Measurements from ENCODE around the gene PGAM2. TPM values are rescaled to one million over a fixed set of nuclear protein-coding genes. Genes with fewer than 3 reads are reported as not detected.
"Not testable (repeated sequence)": the region's sequence is repeated elsewhere in the genome, so short reads cannot be mapped to it uniquely, and the experiment has no call there.

The PGAM2 gene
- total RNA-seq, 2 experiments from 2014 or later: 0.49 TPM; not detected in 1

DNA sequence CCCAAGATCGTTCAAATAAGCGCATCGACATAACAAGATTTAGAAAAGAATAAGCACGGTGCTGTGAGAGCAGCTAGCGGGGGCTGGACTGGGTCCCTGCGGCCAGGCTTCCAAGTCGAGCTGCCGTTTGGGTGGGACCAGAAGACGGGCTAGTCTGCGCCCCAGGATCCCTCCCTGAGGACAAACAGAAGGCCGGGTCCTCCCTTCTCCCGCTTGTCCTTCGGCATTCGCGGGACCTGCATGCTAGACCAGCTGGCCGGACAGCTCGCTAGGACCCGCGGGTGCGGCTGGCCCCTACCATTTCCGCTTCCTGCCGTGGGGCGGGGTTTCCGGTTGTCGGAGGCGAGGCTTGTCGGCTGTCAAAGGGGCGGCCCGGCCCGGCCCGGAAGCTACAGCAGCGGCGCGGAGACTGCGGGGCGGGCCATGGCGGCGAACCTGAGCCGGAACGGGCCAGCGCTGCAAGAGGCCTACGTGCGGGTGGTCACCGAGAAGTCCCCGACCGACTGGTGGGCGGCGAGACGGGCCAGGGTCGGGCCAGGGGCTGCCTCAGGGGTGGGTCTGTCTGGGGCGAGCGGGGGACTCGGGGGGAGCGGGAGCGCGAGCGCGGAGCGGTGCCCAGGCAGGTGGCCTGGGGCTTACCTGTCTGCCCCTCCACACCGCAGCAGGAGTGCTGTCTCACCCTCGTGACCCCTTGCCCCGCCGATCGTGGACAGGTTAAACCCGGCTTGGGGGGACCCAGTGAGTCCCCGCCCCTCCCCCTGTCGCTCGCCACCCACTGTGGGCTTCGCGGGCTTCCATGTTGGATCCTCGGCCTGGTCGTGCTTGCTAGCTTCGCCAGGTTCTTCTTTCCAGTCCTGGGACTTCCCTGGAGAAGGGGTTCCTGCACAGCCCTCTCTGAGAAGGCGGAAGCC is 20.8 kb downstream of the PGAM2 start, which contains the start of gene DBNL:
Gene DBNL (plus strand): TSS at position 388 of the 911 bp plus-strand sequence. CDS start 36 bp downstream, at position 424.
- H3K27ac Mint-ChIP-seq: peak within 1 kb of the TSS; percentile 91
- TF ChIP-seq, protein P1, sequence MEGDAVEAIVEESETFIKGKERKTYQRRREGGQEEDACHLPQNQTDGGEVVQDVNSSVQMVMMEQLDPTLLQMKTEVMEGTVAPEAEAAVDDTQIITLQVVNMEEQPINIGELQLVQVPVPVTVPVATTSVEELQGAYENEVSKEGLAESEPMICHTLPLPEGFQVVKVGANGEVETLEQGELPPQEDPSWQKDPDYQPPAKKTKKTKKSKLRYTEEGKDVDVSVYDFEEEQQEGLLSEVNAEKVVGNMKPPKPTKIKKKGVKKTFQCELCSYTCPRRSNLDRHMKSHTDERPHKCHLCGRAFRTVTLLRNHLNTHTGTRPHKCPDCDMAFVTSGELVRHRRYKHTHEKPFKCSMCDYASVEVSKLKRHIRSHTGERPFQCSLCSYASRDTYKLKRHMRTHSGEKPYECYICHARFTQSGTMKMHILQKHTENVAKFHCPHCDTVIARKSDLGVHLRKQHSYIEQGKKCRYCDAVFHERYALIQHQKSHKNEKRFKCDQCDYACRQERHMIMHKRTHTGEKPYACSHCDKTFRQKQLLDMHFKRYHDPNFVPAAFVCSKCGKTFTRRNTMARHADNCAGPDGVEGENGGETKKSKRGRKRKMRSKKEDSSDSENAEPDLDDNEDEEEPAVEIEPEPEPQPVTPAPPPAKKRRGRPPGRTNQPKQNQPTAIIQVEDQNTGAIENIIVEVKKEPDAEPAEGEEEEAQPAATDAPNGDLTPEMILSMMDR (IDR thresholded peaks at IDR 0.05): no peak
- ChIA-PET CTCF (interaction anchor here (0.8 to 1.7 kb wide), 5 partner anchors 24 to 213 kb away, joined by 3 to 9 read pairs (median 3); no protein-coding TSS in a partner anchor), POLR2A (interaction anchor here (0.6 to 5.7 kb wide), 18 partner anchors 10 to 753 kb away, joined by 3 to 54 read pairs (median 4); partner anchors contain the start of genes PGAM2, POLD2 and UBE2D4)
- ATAC-seq: peak; percentile 65
- peak within 1 kb of the TSS; percentile 91 for H3K4me3 Mint-ChIP-seq
- intact Hi-C loops (cut with micrococcal nuclease): no loop called here
- peak; percentile 94 for DNase-seq
- no peaks in the 10 kb centered on the region for H3K9me3 Mint-ChIP-seq
- peaks cover 46% of the 10 kb centered on the region for H3K4me1 Mint-ChIP-seq (ENCODE audit: low read depth)
- H3K27me3 Mint-ChIP-seq: no peaks in the 10 kb centered on the region
- peaks cover 37% of the 10 kb centered on the region for H3K36me3 Mint-ChIP-seq (ENCODE audit: low read depth)

DNA sequence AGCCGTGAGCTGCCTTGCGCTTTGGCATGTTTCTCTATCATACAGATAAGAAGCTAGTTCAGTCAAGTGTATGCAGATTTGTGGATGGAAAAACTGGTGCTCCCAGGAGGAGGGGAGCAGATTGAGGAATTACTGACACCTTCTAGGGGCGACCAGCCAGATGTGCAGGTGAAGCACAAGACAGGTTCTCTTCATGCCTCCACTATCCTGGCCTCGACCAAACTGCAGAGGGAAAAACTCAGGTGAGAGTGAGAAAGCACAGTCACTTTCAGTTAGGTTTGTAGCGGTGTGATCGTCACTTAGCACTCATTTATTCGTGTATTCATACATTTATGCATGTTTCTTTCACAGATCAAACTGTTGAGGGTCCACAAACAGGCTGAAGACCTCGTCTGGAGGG is 21.5 kb downstream of the PGAM2 start:
- peak overlapping the region; percentile 91 for H3K4me3 Mint-ChIP-seq
- intact Hi-C loops (cut with micrococcal nuclease): no loop called here
- peaks cover 45% of the 10 kb centered on the region for H3K4me1 Mint-ChIP-seq (ENCODE audit: low read depth)
- no peaks in the 10 kb centered on the region for H3K27me3 Mint-ChIP-seq
- peaks cover 35% of the 10 kb centered on the region for H3K36me3 Mint-ChIP-seq (ENCODE audit: low read depth)
- no peak for DNase-seq
- ChIA-PET CTCF (interaction anchor here (0.8 to 1.7 kb wide), 4 partner anchors 24 to 41 kb away, joined by 3 to 9 read pairs (median 4); no protein-coding TSS in a partner anchor), POLR2A (interaction anchor here (0.6 to 5.7 kb wide), 10 partner anchors 22 to 754 kb away, joined by 3 to 54 read pairs (median 4); partner anchors contain the start of genes PGAM2 and POLD2)
- no peak for ATAC-seq
- peak overlapping the region; percentile 91 for H3K27ac Mint-ChIP-seq
- TF ChIP-seq, protein P1 (IDR thresholded peaks at IDR 0.05): no peak
- no peaks in the 10 kb centered on the region for H3K9me3 Mint-ChIP-seq

DNA sequence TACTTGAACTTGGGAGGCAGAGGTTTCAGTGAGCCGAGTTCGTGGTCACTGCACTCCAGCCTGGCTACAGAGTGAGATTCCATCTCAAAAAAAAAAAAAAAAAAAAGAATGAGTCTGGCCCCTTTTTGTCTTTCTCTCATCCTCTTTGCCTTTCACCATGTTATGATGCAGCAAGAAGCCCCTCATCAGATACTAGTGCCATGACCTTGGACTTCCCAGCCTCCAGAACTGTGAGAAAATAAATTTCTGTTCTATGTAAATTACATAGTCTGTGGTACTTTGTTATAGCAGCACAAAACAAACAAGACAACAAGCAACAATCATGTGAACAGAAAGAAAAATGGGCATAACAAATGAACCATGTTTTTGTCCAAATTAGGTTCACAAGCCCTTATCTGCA is 23.1 kb downstream of the PGAM2 start:
- POLR2A ChIA-PET: interaction anchor here (1.2 kb wide), 1 partner anchor 10 kb away, joined by 3 read pairs; no protein-coding TSS in a partner anchor
- Mint-ChIP-seq H3K4me1 (ENCODE audit: low read depth) (peaks cover 35% of the 10 kb centered on the region), H3K36me3 (ENCODE audit: low read depth) (peaks cover 30% of the 10 kb centered on the region), H3K4me3 (peak overlapping the region; percentile 30), H3K9me3 (no peaks in the 10 kb centered on the region), H3K27me3 (no peaks in the 10 kb centered on the region), H3K27ac (peak overlapping the region; percentile 36)
- CTCF ChIA-PET: no interaction called here
- no peak for DNase-seq
- no peak for ATAC-seq
- TF ChIP-seq, protein P1 (IDR thresholded peaks at IDR 0.05): no peak
- intact Hi-C loops (cut with micrococcal nuclease): no loop called here

DNA sequence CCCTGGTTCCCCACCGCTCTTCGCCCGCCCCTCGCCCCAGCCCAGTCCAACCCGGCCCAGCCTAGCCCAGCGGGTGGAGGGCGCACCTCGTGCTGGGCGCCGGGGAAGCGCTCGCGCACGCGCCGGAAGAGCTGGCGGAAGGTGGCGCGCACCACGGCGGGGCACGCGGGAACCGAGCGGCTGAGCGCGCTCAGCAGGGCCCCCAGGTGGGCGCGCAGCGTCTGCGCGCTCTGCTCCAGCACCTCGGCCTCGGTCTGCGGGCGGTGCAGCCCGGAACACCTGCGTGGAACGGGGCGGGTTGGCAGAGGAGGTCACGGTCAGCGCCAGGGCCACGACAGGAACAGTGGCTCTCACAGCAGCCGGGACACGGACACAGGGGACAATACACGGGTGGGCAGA is 24.9 kb downstream of the PGAM2 start:
- peaks cover 18% of the 10 kb centered on the region for H3K4me1 Mint-ChIP-seq (ENCODE audit: low read depth)
- CTCF ChIA-PET; H3K27me3 Mint-ChIP-seq; intact Hi-C loops (cut with micrococcal nuclease); POLR2A ChIA-PET; H3K9me3 Mint-ChIP-seq: not testable (repeated sequence)
- peak overlapping the region; percentile 92 for H3K27ac Mint-ChIP-seq
- DNase-seq (peak; percentile 71), ATAC-seq (peak; percentile 64)
- H3K36me3 Mint-ChIP-seq (ENCODE audit: low read depth): peaks cover 18% of the 10 kb centered on the region
- peak overlapping the region; percentile 84 for H3K4me3 Mint-ChIP-seq

DNA sequence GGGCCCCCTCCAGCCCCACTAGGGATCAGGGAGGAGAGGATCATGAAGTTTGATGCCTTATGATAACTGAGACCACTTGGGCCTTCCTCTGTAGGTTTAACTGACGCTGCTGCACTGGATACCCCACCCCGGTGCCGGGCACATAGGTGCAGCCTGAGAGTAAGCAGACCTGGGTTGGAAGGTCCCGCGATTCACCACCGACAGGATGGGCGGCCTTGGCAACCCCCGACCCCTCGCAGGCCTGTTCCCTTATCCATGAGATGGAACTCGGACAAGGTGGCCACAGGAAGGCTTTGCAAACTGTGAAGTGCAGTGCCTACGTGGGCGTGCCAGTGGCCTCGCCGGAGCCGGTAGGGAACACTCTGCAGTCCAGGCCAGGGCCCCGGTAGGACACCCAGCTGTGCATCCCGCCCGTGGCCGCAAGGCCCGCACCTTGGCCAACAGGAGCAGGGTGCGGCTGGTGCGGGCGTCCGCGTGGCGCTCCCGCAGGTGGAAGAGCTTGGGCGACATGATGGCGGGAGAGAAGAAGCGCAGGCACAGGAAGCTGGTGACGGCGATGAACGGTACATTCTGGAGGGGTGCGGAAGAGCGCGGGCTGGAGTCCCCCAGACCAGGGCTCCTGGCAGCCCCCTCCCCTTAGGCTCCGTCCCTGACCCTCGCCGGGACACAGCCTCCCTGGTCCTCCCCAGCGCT is 25.4 kb downstream of the PGAM2 start:
- POLR2A ChIA-PET; H3K27me3 Mint-ChIP-seq; DNase-seq; CTCF ChIA-PET; intact Hi-C loops (cut with micrococcal nuclease); H3K9me3 Mint-ChIP-seq: not testable (repeated sequence)
- Mint-ChIP-seq H3K4me3 (peak overlapping the region; percentile 84), H3K4me1 (ENCODE audit: low read depth) (peaks cover 14% of the 10 kb centered on the region), H3K36me3 (ENCODE audit: low read depth) (peaks cover 13% of the 10 kb centered on the region), H3K27ac (peak overlapping the region; percentile 81)
- ATAC-seq: peak; percentile 17

DNA sequence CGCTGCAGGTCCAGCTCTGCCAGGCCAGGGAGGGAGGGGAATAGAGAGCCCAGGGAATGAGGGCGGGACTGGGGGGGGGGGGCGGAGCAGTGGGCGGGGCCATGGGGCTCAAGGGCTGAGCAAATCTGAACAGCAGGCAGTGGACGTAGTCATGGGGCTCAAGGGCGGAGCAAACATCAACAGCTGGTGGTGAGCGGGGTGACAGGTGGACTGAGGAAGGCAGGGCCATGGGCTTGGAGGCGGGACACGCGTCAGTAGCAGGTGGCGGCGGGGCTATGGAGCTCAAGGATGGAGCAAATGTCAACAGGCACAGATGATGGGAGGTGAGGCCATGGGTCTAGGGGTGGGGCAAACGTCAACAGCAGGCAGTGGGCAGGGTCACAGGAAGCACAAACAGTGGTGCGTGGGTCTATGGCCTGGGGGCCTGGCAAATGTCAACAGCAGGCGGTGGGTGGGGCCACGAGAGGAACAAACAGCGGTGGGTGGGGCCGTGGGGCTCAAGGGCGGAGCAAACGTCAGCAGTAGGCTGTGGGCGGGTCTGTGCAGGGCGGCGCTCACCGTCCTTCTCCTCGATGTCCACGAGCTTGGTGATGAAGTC is 26.3 kb downstream of the PGAM2 start:
- H3K9me3 Mint-ChIP-seq; POLR2A ChIA-PET; CTCF ChIA-PET; H3K27me3 Mint-ChIP-seq; intact Hi-C loops (cut with micrococcal nuclease): not testable (repeated sequence)
- peaks cover 14% of the 10 kb centered on the region for H3K36me3 Mint-ChIP-seq (ENCODE audit: low read depth)
- H3K4me1 Mint-ChIP-seq (ENCODE audit: low read depth): peaks cover 14% of the 10 kb centered on the region
- peak overlapping the region; percentile 79 for H3K27ac Mint-ChIP-seq
- ATAC-seq: peak; percentile 77
- DNase-seq: peak; percentile 96
- peak overlapping the region; percentile 66 for H3K4me3 Mint-ChIP-seq

DNA sequence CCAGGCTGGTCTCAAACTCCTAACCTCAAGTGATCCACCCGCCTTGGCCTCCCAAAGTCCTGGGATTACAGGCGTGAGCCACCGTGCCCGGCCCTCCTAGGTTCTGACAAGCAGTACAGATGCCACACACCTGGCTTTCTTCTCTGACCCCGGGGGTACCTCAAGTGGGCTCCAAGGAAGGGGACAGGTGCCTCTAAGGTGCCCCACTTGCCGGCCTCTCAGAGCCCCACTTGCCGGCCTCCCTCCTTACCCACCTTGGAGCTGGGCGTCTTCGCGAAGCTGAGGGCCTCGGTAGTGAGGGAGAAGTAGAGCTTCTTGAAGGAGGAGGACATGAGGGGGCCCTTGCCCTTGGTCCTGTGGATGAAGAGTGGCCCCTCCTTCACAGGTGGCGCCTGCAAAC is 26.8 kb downstream of the PGAM2 start:
- H3K9me3 Mint-ChIP-seq; H3K27me3 Mint-ChIP-seq; POLR2A ChIA-PET; H3K27ac Mint-ChIP-seq; intact Hi-C loops (cut with micrococcal nuclease); ATAC-seq; H3K4me3 Mint-ChIP-seq; DNase-seq; CTCF ChIA-PET; H3K4me1 Mint-ChIP-seq (ENCODE audit: low read depth): not testable (repeated sequence)
- H3K36me3 Mint-ChIP-seq (ENCODE audit: low read depth): peaks cover 14% of the 10 kb centered on the region

DNA sequence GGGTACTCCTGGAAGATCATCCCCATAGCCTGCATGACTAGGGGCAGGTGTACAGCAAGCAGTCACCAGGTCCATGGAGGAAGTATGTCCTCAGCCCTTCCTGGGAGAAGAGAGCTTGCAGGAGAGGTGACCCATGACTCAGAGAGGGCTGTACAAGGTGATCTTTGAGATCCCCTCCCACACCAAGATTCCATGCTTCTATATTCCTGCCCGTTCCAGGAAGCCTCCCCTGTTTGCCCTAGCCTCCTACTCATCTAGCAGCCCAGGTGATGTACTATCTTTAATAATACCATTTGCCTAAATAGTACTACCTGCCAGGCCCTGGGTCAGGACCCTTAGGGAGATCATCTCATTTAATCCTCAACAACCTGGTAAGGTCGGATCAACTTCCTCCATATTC is 27.4 kb downstream of the PGAM2 start:
- H3K27me3 Mint-ChIP-seq; H3K4me3 Mint-ChIP-seq; H3K9me3 Mint-ChIP-seq; DNase-seq; ATAC-seq; CTCF ChIA-PET; H3K4me1 Mint-ChIP-seq (ENCODE audit: low read depth); intact Hi-C loops (cut with micrococcal nuclease): not testable (repeated sequence)
- Mint-ChIP-seq H3K36me3 (ENCODE audit: low read depth) (peaks cover 16% of the 10 kb centered on the region), H3K27ac (peak overlapping the region; percentile 52)
- POLR2A ChIA-PET: interaction anchor here (0.5 kb wide), 1 partner anchor 171 kb away, joined by 3 read pairs; no protein-coding TSS in a partner anchor
